Measurements from ENCODE around the gene LCE3D. TPM values are rescaled to one million over a fixed set of nuclear protein-coding genes. Genes with fewer than 3 reads are reported as not detected.

LCE3D gene, protein sequence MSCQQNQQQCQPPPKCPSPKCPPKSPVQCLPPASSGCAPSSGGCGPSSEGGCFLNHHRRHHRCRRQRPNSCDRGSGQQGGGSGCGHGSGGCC
- polyA plus RNA-seq (1.2 to 9.1 TPM (median 4.4 TPM) in 3 replicates), polyA minus RNA-seq (1.1 to 1.2 TPM in 2 of 3 replicates, not detected in the other)
- 403 TPM for polyA plus RNA-seq (2011; ENCODE audit: low read depth)
- 3.9 and 9.9 TPM in 2 replicates for polyA plus RNA-seq (2011; cell fraction: cytosol; rRNA removed)
- 3.2 and 9.0 TPM in 2 replicates for polyA plus RNA-seq (2011; cell fraction: nucleus; rRNA removed)
- polyA plus RNA-seq (2012; ENCODE audit: low replicate concordance): 12.9 and 3,515 TPM in 2 replicates
- not detected for polyA minus RNA-seq (2011; cell fraction: cytosol; rRNA and poly(A)+ RNA removed)
- 2.0 and 8.4 TPM in 2 replicates for polyA minus RNA-seq (2011; cell fraction: nucleus; rRNA and poly(A)+ RNA removed)

GRCh38 chr1:152580433-152580832, at the start of gene LCE3D:
Gene LCE3D, minus strand, starts transcription at chr1:152580516. Its CDS starts 580 bp downstream, at chr1:152579936.
- Histone ChIP-seq H3K4me1 (ENCODE audit: control insufficient read depth, extremely low read depth, insufficient read depth, low read length) (peaks cover 9% of the 10 kb centered on the region), H3K79me2 (ENCODE audit: control insufficient read depth, insufficient read depth, low read length) (no peaks in the 10 kb centered on the region), H3K9me3 (ENCODE audit: control insufficient read depth, low read depth, low read length) (no peaks in the 10 kb centered on the region), H3K4me3 (ENCODE audit: control insufficient read depth in 2 of 3, extremely low read depth in 1 of 3, insufficient read depth in 2 of 3, low read depth in 1 of 3, low read length in 3 of 3) (no peak within 1 kb of the TSS), H3K9ac (ENCODE audit: control insufficient read depth, extremely low read depth, insufficient read depth, low read length) (no peak within 1 kb of the TSS), H3K27me3 (ENCODE audit: control insufficient read depth, extremely low read depth, insufficient read depth, low read length) (no peaks in the 10 kb centered on the region), H3K9me1 (ENCODE audit: control insufficient read depth, extremely low read depth, insufficient read depth, low read length) (no peaks in the 10 kb centered on the region), H2AFZ (ENCODE audit: control insufficient read depth, low read length) (peak within 1 kb of the TSS; percentile 35), H3K36me3 (ENCODE audit: control insufficient read depth in 2 of 2, extremely low read depth in 1 of 2, insufficient read depth in 2 of 2, low read length in 2 of 2) (no peaks in the 10 kb centered on the region), H3K27ac (ENCODE audit: control insufficient read depth, insufficient read depth, low read length) (no peak within 1 kb of the TSS), H3K4me2 (ENCODE audit: control insufficient read depth, extremely low read depth, insufficient read depth, low read depth, low read length) (peak within 1 kb of the TSS; percentile 16), H4K20me1 (ENCODE audit: control insufficient read depth, extremely low read depth, insufficient read depth, low read length) (no peaks in the 10 kb centered on the region)
- dilution Hi-C loops (cut with MboI; ENCODE audit: extremely low pct_ligation_motif_present, low sequenced_read_pairs): no loop called here
- DNase-seq (ENCODE audit: low read depth, low spot score): peak; percentile 30
- no peak for TF ChIP-seq EZH2 (IDR thresholded peaks at IDR 0.05; ENCODE audit: low read length)
- TF ChIP-seq, protein P1, sequence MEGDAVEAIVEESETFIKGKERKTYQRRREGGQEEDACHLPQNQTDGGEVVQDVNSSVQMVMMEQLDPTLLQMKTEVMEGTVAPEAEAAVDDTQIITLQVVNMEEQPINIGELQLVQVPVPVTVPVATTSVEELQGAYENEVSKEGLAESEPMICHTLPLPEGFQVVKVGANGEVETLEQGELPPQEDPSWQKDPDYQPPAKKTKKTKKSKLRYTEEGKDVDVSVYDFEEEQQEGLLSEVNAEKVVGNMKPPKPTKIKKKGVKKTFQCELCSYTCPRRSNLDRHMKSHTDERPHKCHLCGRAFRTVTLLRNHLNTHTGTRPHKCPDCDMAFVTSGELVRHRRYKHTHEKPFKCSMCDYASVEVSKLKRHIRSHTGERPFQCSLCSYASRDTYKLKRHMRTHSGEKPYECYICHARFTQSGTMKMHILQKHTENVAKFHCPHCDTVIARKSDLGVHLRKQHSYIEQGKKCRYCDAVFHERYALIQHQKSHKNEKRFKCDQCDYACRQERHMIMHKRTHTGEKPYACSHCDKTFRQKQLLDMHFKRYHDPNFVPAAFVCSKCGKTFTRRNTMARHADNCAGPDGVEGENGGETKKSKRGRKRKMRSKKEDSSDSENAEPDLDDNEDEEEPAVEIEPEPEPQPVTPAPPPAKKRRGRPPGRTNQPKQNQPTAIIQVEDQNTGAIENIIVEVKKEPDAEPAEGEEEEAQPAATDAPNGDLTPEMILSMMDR (optimal IDR thresholded peaks at IDR 0.05 in 1 of 3, IDR thresholded peaks at IDR 0.05 in 1 of 3, conservative IDR thresholded peaks at IDR 0.05 in 1 of 3; ENCODE audit: extremely low read depth in 1 of 3, insufficient read depth in 2 of 3, low read length in 3 of 3): no peak
- peak; percentile 26 for FAIRE-seq

DNA sequence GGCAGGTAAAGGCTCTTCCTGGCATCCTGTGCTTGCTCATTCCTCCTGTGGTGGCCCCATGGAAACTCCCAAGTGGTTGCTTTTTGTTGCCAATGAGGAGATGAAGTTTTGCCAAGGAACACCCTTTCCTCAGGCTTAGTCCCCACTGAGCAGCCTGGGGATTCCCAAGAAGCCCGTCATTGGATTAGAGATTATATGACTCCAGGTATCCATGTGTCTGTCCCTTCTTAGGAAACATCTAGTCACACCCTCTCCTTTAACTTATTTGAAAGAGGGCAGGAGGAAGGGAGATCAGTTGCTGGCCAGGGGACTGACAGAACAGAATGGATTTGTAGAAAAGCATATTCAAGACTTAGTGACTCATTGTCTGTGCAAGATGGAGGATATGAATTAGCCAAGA, 46.4 kb upstream of the LCE3D start:
- no peaks in the 10 kb centered on the region for H3K36me3 ChIP-seq (ENCODE audit: control insufficient read depth in 2 of 2, extremely low read depth in 1 of 2, insufficient read depth in 2 of 2, low read length in 2 of 2)
- DNase-seq (ENCODE audit: low read depth, low spot score): peak; percentile 9
- no peak for TF ChIP-seq EZH2 (IDR thresholded peaks at IDR 0.05; ENCODE audit: low read length)
- TF ChIP-seq, protein P1 (optimal IDR thresholded peaks at IDR 0.05 in 1 of 3, IDR thresholded peaks at IDR 0.05 in 1 of 3, conservative IDR thresholded peaks at IDR 0.05 in 1 of 3; ENCODE audit: extremely low read depth in 1 of 3, insufficient read depth in 2 of 3, low read length in 3 of 3): no peak
- no peak overlapping the region for H3K4me3 ChIP-seq (ENCODE audit: control insufficient read depth in 2 of 3, extremely low read depth in 1 of 3, insufficient read depth in 2 of 3, low read depth in 1 of 3, low read length in 3 of 3)
- no peaks in the 10 kb centered on the region for H3K79me2 ChIP-seq (ENCODE audit: control insufficient read depth, insufficient read depth, low read length)
- peaks cover 4% of the 10 kb centered on the region for H3K27me3 ChIP-seq (ENCODE audit: control insufficient read depth, extremely low read depth, insufficient read depth, low read length)
- no peaks in the 10 kb centered on the region for H3K9me1 ChIP-seq (ENCODE audit: control insufficient read depth, extremely low read depth, insufficient read depth, low read length)
- H3K9ac ChIP-seq (ENCODE audit: control insufficient read depth, extremely low read depth, insufficient read depth, low read length): no peak overlapping the region
- no peak overlapping the region for H3K4me2 ChIP-seq (ENCODE audit: control insufficient read depth, extremely low read depth, insufficient read depth, low read depth, low read length)
- no peaks in the 10 kb centered on the region for H3K9me3 ChIP-seq (ENCODE audit: control insufficient read depth, low read depth, low read length)
- no peaks in the 10 kb centered on the region for H3K4me1 ChIP-seq (ENCODE audit: control insufficient read depth, extremely low read depth, insufficient read depth, low read length)
- no peak overlapping the region for H3K27ac ChIP-seq (ENCODE audit: control insufficient read depth, insufficient read depth, low read length)
- FAIRE-seq: no peak
- H2AFZ ChIP-seq (ENCODE audit: control insufficient read depth, low read length): no peak overlapping the region
- dilution Hi-C loops (cut with MboI; ENCODE audit: extremely low pct_ligation_motif_present, low sequenced_read_pairs): no loop called here
- no peaks in the 10 kb centered on the region for H4K20me1 ChIP-seq (ENCODE audit: control insufficient read depth, extremely low read depth, insufficient read depth, low read length)

Data from keratinocyte (primary cell).